ENCODE data around the gene SMARCE1.

The SMARCE1 gene

GRCh38 chr17:40645291-40645690 is 2.3 kb downstream of the SMARCE1 start:
- no peak for DNase-seq

GRCh38 chr17:40637931-40638330 is 9.7 kb downstream of the SMARCE1 start:
- DNase-seq: no peak

GRCh38 chr17:40633871-40634270 is 13.7 kb downstream of the SMARCE1 start:
- no peak for DNase-seq

- no peak for DNase-seq
Measured at GRCh38 chr17:40632216-40632615, 15.4 kb downstream of the SMARCE1 start.

- no peak for DNase-seq
Measured at GRCh38 chr17:40629842-40630241, 17.8 kb downstream of the SMARCE1 start.

- DNase-seq: no peak
Measured at GRCh38 chr17:40625311-40625710, 22.3 kb downstream of the SMARCE1 start.

GRCh38 chr17:40623419-40624210 is 24.0 kb downstream of the SMARCE1 start:
- DNase-seq: no peak

- DNase-seq: no peak
Measured at GRCh38 chr17:40622509-40622928, 25.1 kb downstream of the SMARCE1 start.

- DNase-seq: no peak
Measured at GRCh38 chr17:40621578-40621977, 26.0 kb downstream of the SMARCE1 start.

- DNase-seq: no peak
Measured at GRCh38 chr17:40621019-40621418, 26.6 kb downstream of the SMARCE1 start.

- no peak for DNase-seq
Measured at GRCh38 chr17:40618754-40619625, 28.6 kb downstream of the SMARCE1 start.

GRCh38 chr17:40617678-40618240 is 29.9 kb downstream of the SMARCE1 start:
- DNase-seq: no peak

GRCh38 chr17:40616592-40616991 is 31.0 kb downstream of the SMARCE1 start:
- no peak for DNase-seq

- DNase-seq: no peak
Measured at GRCh38 chr17:40615841-40616476, 31.7 kb downstream of the SMARCE1 start.

- no peak for DNase-seq
Measured at GRCh38 chr17:40615068-40615840, 32.4 kb downstream of the SMARCE1 start.

GRCh38 chr17:40614431-40615067 is 33.1 kb downstream of the SMARCE1 start:
- no peak for DNase-seq

GRCh38 chr17:40613467-40614154 is 34.0 kb downstream of the SMARCE1 start:
- no peak for DNase-seq

GRCh38 chr17:40612599-40613244 is 34.9 kb downstream of the SMARCE1 start:
- DNase-seq: peak in 1 of 2 donors; percentile 48

- no peak for DNase-seq
Measured at GRCh38 chr17:40611840-40612474, 35.7 kb downstream of the SMARCE1 start.

- no peak for DNase-seq
Measured at GRCh38 chr17:40610359-40610758, 37.3 kb downstream of the SMARCE1 start.

Data from hippocampal formation (tissue), 2 donors.